HEK293 (cell line): ENCODE measurements around the gene PPFIA1.

Experiments
- CTCF ChIA-PET: fragments of 350-600 bp; formaldehyde crosslinking; extraction: SDS; loops from one replicate; lab custom pipeline; 2021; ENCODE audit warnings: antibody characterized with exemption; lab: Yijun Ruan, JAX
- POLR2A ChIA-PET: fragments of 300-600 bp; formaldehyde crosslinking; extraction: SDS; loops from one replicate; lab custom pipeline; 2020; ENCODE audit warnings: antibody characterized with exemption, inconsistent platforms; lab: Yijun Ruan, JAX
- H3K27ac ChIP-seq: fragments of 200-500 bp; sonication (Bioruptor generic); 2 replicates; pipeline ENCODE4 v1.5.1; 2014; ENCODE audit warnings: low read depth, low read length, control low read depth, inconsistent platforms; ENCODE audit errors: extremely low read depth
- H3K36me3 ChIP-seq, 2 experiments: fragments of 200-500 bp in 1 of 2; sonication (Bioruptor generic) in 1 of 2; 1 replicate in 1 of 2; 2 replicates in 1 of 2; pipeline ENCODE4 v1.5.1; 2014 to 2017; ENCODE audit warnings: inconsistent platforms in 2 of 2, low read length in 2 of 2; ENCODE audit not compliant: control insufficient read depth in 2 of 2, insufficient read depth in 1 of 2
- H3K4me1 ChIP-seq: fragments of 200-500 bp; sonication (Bioruptor generic); 2 replicates; pipeline ENCODE4 v1.5.1; 2014; ENCODE audit warnings: mild to moderate bottlenecking, low read length, inconsistent platforms; ENCODE audit not compliant: control insufficient read depth, insufficient read depth
- H3K4me3 ChIP-seq: 2 replicates; pipeline ENCODE4 v1.5.1; 2011; ENCODE audit warnings: low read depth, mild to moderate bottlenecking, control low read depth, low read length, moderate library complexity
- H3K9me3 ChIP-seq: fragments of 200-500 bp; sonication (Bioruptor generic); 2 replicates; pipeline ENCODE4 v1.5.1; 2014; ENCODE audit warnings: low read depth, low read length, inconsistent platforms; ENCODE audit not compliant: control insufficient read depth, insufficient read depth
- BCL11B ChIP-seq: fragments of 450-650 bp; formaldehyde crosslinking; IDR thresholded peaks from 2 replicates; pipeline ENCODE4 v1.5.1; 2016; ENCODE audit warnings: low read depth, missing biosample characterization, missing genetic modification characterization
- GLI4 ChIP-seq: fragments of 450-650 bp; formaldehyde crosslinking; IDR thresholded peaks from 2 replicates; pipeline ENCODE4 v1.5.1; 2016; ENCODE audit warnings: missing biosample characterization, missing genetic modification characterization
- ZBTB10 ChIP-seq: fragments of 450-650 bp; formaldehyde crosslinking; IDR thresholded peaks from 2 replicates; pipeline ENCODE4 v1.5.1; 2016; ENCODE audit warnings: missing biosample characterization, missing genetic modification characterization
- ZFP41 ChIP-seq: fragments of 450-650 bp; formaldehyde crosslinking; IDR thresholded peaks from 2 replicates; pipeline ENCODE4 v1.5.1; 2016; ENCODE audit warnings: missing biosample characterization, missing genetic modification characterization, borderline replicate concordance
- ZNF112 ChIP-seq: fragments of 450-650 bp; formaldehyde crosslinking; IDR thresholded peaks from 2 replicates; pipeline ENCODE4 v1.5.0; 2017; ENCODE audit warnings: missing biosample characterization, missing genetic modification characterization
- ZNF138 ChIP-seq: fragments of 450-650 bp; formaldehyde crosslinking; IDR thresholded peaks from 2 replicates; pipeline ENCODE4 v1.5.1; 2016; ENCODE audit warnings: missing biosample characterization, missing genetic modification characterization, borderline replicate concordance
- ZNF18 ChIP-seq: fragments of 450-650 bp; formaldehyde crosslinking; IDR thresholded peaks from 2 replicates; pipeline ENCODE4 v1.5.1; 2016; ENCODE audit warnings: missing biosample characterization, missing genetic modification characterization
- ZNF341 ChIP-seq: fragments of 450-650 bp; formaldehyde crosslinking; IDR thresholded peaks from 2 replicates; pipeline ENCODE4; 2016; ENCODE audit warnings: low read depth, missing biosample characterization, missing genetic modification characterization
- ZNF366 ChIP-seq: fragments of 450-650 bp; formaldehyde crosslinking; conservative IDR thresholded peaks from 2 replicates; pipeline ENCODE4 v1.5.1; 2016; ENCODE audit warnings: missing biosample characterization, missing genetic modification characterization
- ZNF394 ChIP-seq: fragments of 450-650 bp; formaldehyde crosslinking; IDR thresholded peaks from 2 replicates; pipeline ENCODE4 v1.5.1; 2016; ENCODE audit warnings: missing biosample characterization, missing genetic modification characterization, mild to moderate bottlenecking, moderate library complexity, borderline replicate concordance
- ZNF423 ChIP-seq: fragments of 450-650 bp; formaldehyde crosslinking; IDR thresholded peaks from 2 replicates; pipeline ENCODE4 v1.5.1; 2016; ENCODE audit warnings: missing biosample characterization, missing genetic modification characterization
- ZNF501 ChIP-seq: fragments of 450-650 bp; formaldehyde crosslinking; IDR thresholded peaks from 2 replicates; pipeline ENCODE4 v1.5.1; 2016; ENCODE audit warnings: missing biosample characterization, missing genetic modification characterization
- TF ChIP-seq, protein P1 (sequence below): fragments of 450-650 bp; formaldehyde crosslinking; IDR thresholded peaks from 2 replicates; pipeline ENCODE4 v1.5.1; 2016; ENCODE audit warnings: missing biosample characterization, missing genetic modification characterization
- TF ChIP-seq, protein P2 (sequence below): fragments of 450-650 bp; formaldehyde crosslinking; optimal IDR thresholded peaks from 2 replicates; pipeline ENCODE3; 2016; ENCODE audit warnings: missing biosample characterization, mild to moderate bottlenecking, missing genetic modification characterization
- TF ChIP-seq, protein P3 (sequence below): fragments of 450-650 bp; formaldehyde crosslinking; IDR thresholded peaks from 2 replicates; pipeline ENCODE4 v1.5.1; 2017; ENCODE audit warnings: missing biosample characterization, mild to moderate bottlenecking, missing genetic modification characterization, moderate library complexity

PPFIA1 gene

GRCh38 chr11:70418130-70418529 is 147.6 kb downstream of the PPFIA1 start (continued):
- TF ChIP-seq ZNF18 (tag by site-specific recombination) = no peak
- TF ChIP-seq ZNF501 (tag by site-specific recombination) = no peak

- Histone ChIP-seq H3K27ac (no peak overlapping the region), H3K4me1 (no peaks in the 10 kb centered on the region), H3K36me3 (peaks cover 4 to 94% of the 10 kb centered on the region in 2 experiments; a peak in 2 of 3 replicates), H3K4me3 (no peak overlapping the region), H3K9me3 (no peaks in the 10 kb centered on the region)
- POLR2A ChIA-PET = interaction anchor here (0.7 to 1.1 kb wide), 3 partner anchors 11 to 21 kb away, joined by 3 to 5 read pairs (median 4); partner anchors contain the start of gene CTTN
- TF ChIP-seq ZNF138 (tag by site-specific recombination) = no peak
- CTCF ChIA-PET = no interaction called here
Measured at GRCh38 chr11:70419307-70420007, 149.0 kb downstream of the PPFIA1 start.

GRCh38 chr11:70420008-70420464 is 149.5 kb downstream of the PPFIA1 start:
- TF ChIP-seq, protein P1, sequence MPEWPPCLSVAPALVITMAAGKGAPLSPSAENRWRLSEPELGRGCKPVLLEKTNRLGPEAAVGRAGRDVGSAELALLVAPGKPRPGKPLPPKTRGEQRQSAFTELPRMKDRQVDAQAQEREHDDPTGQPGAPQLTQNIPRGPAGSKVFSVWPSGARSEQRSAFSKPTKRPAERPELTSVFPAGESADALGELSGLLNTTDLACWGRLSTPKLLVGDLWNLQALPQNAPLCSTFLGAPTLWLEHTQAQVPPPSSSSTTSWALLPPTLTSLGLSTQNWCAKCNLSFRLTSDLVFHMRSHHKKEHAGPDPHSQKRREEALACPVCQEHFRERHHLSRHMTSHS (tag by site-specific recombination) = no peak
- no peak for TF ChIP-seq ZNF394 (tag by site-specific recombination)
- TF ChIP-seq, protein P2, sequence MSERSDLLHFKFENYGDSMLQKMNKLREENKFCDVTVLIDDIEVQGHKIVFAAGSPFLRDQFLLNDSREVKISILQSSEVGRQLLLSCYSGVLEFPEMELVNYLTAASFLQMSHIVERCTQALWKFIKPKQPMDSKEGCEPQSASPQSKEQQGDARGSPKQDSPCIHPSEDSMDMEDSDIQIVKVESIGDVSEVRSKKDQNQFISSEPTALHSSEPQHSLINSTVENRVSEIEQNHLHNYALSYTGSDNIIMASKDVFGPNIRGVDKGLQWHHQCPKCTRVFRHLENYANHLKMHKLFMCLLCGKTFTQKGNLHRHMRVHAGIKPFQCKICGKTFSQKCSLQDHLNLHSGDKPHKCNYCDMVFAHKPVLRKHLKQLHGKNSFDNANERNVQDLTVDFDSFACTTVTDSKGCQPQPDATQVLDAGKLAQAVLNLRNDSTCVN (tag by site-specific recombination) = no peak
- no peak for TF ChIP-seq GLI4
- TF ChIP-seq ZFP41 (tag by site-specific recombination) = no peak
- no peak for TF ChIP-seq ZBTB10 (tag by site-specific recombination)
- no peak for TF ChIP-seq ZNF341 (tag by site-specific recombination)
- TF ChIP-seq ZNF366 (tag by site-specific recombination) = no peak
- TF ChIP-seq ZNF112 (tag by site-specific recombination) = no peak
- TF ChIP-seq ZNF423 (tag by site-specific recombination) = no peak
- TF ChIP-seq, protein P3, sequence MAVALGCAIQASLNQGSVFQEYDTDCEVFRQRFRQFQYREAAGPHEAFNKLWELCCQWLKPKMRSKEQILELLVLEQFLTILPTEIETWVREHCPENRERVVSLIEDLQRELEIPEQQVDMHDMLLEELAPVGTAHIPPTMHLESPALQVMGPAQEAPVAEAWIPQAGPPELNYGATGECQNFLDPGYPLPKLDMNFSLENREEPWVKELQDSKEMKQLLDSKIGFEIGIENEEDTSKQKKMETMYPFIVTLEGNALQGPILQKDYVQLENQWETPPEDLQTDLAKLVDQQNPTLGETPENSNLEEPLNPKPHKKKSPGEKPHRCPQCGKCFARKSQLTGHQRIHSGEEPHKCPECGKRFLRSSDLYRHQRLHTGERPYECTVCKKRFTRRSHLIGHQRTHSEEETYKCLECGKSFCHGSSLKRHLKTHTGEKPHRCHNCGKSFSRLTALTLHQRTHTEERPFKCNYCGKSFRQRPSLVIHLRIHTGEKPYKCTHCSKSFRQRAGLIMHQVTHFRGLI (tag by site-specific recombination) = no peak
- TF ChIP-seq BCL11B (tag by site-specific recombination) = no peak
- ChIA-PET POLR2A (interaction anchor here (1.1 kb wide), 1 partner anchor 22 kb away, joined by 4 read pairs; the partner anchor contains the start of gene CTTN), CTCF (no interaction called here)
- Histone ChIP-seq H3K4me3 (no peak overlapping the region), H3K9me3 (no peaks in the 10 kb centered on the region), H3K36me3 (peaks cover 4 to 94% of the 10 kb centered on the region in 2 experiments; a peak in 2 of 3 replicates), H3K4me1 (no peaks in the 10 kb centered on the region), H3K27ac (no peak overlapping the region)
